ENCODE data around the gene TRIM24. TPM values are rescaled to one million over a fixed set of nuclear protein-coding genes. Genes with fewer than 3 reads are reported as not detected.

Gene TRIM24
- total and polyA plus RNA-seq, 4 donors, result 3.3 to 13.8 (median 8.3) TPM

GRCh38 chr7:138546829-138547228 lies 86.8 kb downstream of the TRIM24 start:
- Histone ChIP-seq H3K27ac (ENCODE audit: low read depth in 1 of 2, low read length in 2 of 2) (no peak overlapping the region), H3K27me3 (ENCODE audit: control insufficient read depth in 1 of 2, insufficient read depth in 2 of 2, low read length in 1 of 2) (no peaks in the 10 kb centered on the region), H3K4me3 (ENCODE audit: low read length in 2 of 2) (no peak overlapping the region), H3K4me1 (ENCODE audit: control insufficient read depth in 1 of 2, insufficient read depth in 2 of 2, low read length in 2 of 2) (no peaks in the 10 kb centered on the region), H3K9me3 (ENCODE audit: control insufficient read depth, low read length) (no peaks in the 10 kb centered on the region), H3K36me3 (ENCODE audit: control insufficient read depth in 1 of 2, insufficient read depth in 2 of 2, low read length in 1 of 2) (peaks cover 2 to 5% of the 10 kb centered on the region in 2 donors)
- WGBS, 2 donors, result 95 to 98% methylated on average over 2 of the region's 2 CpGs
- intact Hi-C loops (cut with DNase I), result no loop called here
- no peak for ATAC-seq (ENCODE audit: low FRiP score)
- no peak for DNase-seq

GRCh38 chr7:138549082-138549481 lies 89.0 kb downstream of the TRIM24 start:
- Histone ChIP-seq H3K27me3 (ENCODE audit: control insufficient read depth in 1 of 2, insufficient read depth in 2 of 2, low read length in 1 of 2) (no peaks in the 10 kb centered on the region), H3K4me3 (ENCODE audit: low read length in 2 of 2) (no peak overlapping the region), H3K27ac (ENCODE audit: low read depth in 1 of 2, low read length in 2 of 2) (no peak overlapping the region), H3K36me3 (ENCODE audit: control insufficient read depth in 1 of 2, insufficient read depth in 2 of 2, low read length in 1 of 2) (peaks cover 8% of the 10 kb centered on the region in 2 donors), H3K9me3 (ENCODE audit: control insufficient read depth, low read length) (peaks cover 4% of the 10 kb centered on the region), H3K4me1 (ENCODE audit: control insufficient read depth in 1 of 2, insufficient read depth in 2 of 2, low read length in 2 of 2) (no peaks in the 10 kb centered on the region)
- DNase-seq, result no peak
- 85 to 91% methylated on average over 1 of the region's 1 CpG for WGBS, 2 donors
- no peak for ATAC-seq (ENCODE audit: low FRiP score)
- intact Hi-C loops (cut with DNase I), result no loop called here

DNA sequence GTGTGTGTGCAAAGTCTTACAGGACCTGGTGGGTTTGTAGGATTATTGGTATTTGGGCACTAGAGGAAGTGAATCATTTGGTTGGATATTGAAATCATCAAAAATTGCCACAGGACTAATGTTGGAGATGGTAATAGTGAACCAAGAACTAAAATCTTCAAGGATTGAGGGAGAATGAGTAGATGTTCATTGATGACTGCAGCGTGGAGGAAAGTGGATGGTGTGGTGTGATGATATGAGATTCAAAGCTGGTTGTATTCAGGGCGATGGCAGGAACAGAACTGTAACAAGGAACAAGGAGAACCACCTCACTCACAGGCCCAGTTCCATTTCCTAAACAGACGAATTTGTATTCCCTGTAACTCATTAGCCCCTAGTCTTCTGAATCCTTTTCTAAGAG lies 90.3 kb downstream of the TRIM24 start:
- H3K36me3 ChIP-seq (ENCODE audit: control insufficient read depth in 1 of 2, insufficient read depth in 2 of 2, low read length in 1 of 2), result peaks cover 10 to 11% of the 10 kb centered on the region in 2 donors
- intact Hi-C loops (cut with DNase I), result no loop called here
- no peak for ATAC-seq (ENCODE audit: low FRiP score)

GRCh38 chr7:138551102-138551501 lies 91.0 kb downstream of the TRIM24 start:
- peaks cover 10 to 11% of the 10 kb centered on the region in 2 donors for H3K36me3 ChIP-seq (ENCODE audit: control insufficient read depth in 1 of 2, insufficient read depth in 2 of 2, low read length in 1 of 2)
- peaks cover 9% of the 10 kb centered on the region for H3K9me3 ChIP-seq (ENCODE audit: control insufficient read depth, low read length)
- H3K27me3 ChIP-seq (ENCODE audit: control insufficient read depth in 1 of 2, insufficient read depth in 2 of 2, low read length in 1 of 2), result no peaks in the 10 kb centered on the region
- intact Hi-C loops (cut with DNase I), result no loop called here
- 89 to 92% methylated on average over 3 of the region's 3 CpGs for WGBS, 2 donors
- no peak overlapping the region for H3K27ac ChIP-seq (ENCODE audit: low read depth in 1 of 2, low read length in 2 of 2)
- no peak for DNase-seq
- no peaks in the 10 kb centered on the region for H3K4me1 ChIP-seq (ENCODE audit: control insufficient read depth in 1 of 2, insufficient read depth in 2 of 2, low read length in 2 of 2)
- no peak overlapping the region for H3K4me3 ChIP-seq (ENCODE audit: low read length in 2 of 2)
- ATAC-seq (ENCODE audit: low FRiP score), result no peak

More for the DNA sequence above, 90.3 kb downstream of the TRIM24 start:
- no peak for DNase-seq
- Histone ChIP-seq H3K27ac (ENCODE audit: low read depth in 1 of 2, low read length in 2 of 2) (no peak overlapping the region), H3K4me3 (ENCODE audit: low read length in 2 of 2) (no peak overlapping the region), H3K4me1 (ENCODE audit: control insufficient read depth in 1 of 2, insufficient read depth in 2 of 2, low read length in 2 of 2) (no peaks in the 10 kb centered on the region), H3K27me3 (ENCODE audit: control insufficient read depth in 1 of 2, insufficient read depth in 2 of 2, low read length in 1 of 2) (no peaks in the 10 kb centered on the region), H3K9me3 (ENCODE audit: control insufficient read depth, low read length) (peaks cover 7% of the 10 kb centered on the region)
- 92 to 93% methylated on average over 3 of the region's 3 CpGs for WGBS, 2 donors

GRCh38 chr7:138553805-138554204 lies 93.7 kb downstream of the TRIM24 start:
- H3K4me1 ChIP-seq (ENCODE audit: control insufficient read depth in 1 of 2, insufficient read depth in 2 of 2, low read length in 2 of 2), result no peaks in the 10 kb centered on the region
- H3K36me3 ChIP-seq (ENCODE audit: control insufficient read depth in 1 of 2, insufficient read depth in 2 of 2, low read length in 1 of 2), result peaks cover 21 to 23% of the 10 kb centered on the region in 2 donors
- H3K4me3 ChIP-seq (ENCODE audit: low read length in 2 of 2), result no peak overlapping the region
- DNase-seq (no peak), ATAC-seq (ENCODE audit: low FRiP score) (no peak)
- H3K27me3 ChIP-seq (ENCODE audit: control insufficient read depth in 1 of 2, insufficient read depth in 2 of 2, low read length in 1 of 2), result no peaks in the 10 kb centered on the region
- WGBS, 2 donors, result 94 to 95% methylated on average over 4 of the region's 4 CpGs
- H3K9me3 ChIP-seq (ENCODE audit: control insufficient read depth, low read length), result peaks cover 19% of the 10 kb centered on the region
- intact Hi-C loops (cut with DNase I), result no loop called here
- no peak overlapping the region for H3K27ac ChIP-seq (ENCODE audit: low read depth in 1 of 2, low read length in 2 of 2)

- WGBS, 2 donors, result 97% methylated on average over 4 of the region's 4 CpGs
- Histone ChIP-seq H3K4me1 (ENCODE audit: control insufficient read depth in 1 of 2, insufficient read depth in 2 of 2, low read length in 2 of 2) (no peaks in the 10 kb centered on the region), H3K4me3 (ENCODE audit: low read length in 2 of 2) (no peak overlapping the region), H3K27ac (ENCODE audit: low read depth in 1 of 2, low read length in 2 of 2) (no peak overlapping the region), H3K36me3 (ENCODE audit: control insufficient read depth in 1 of 2, insufficient read depth in 2 of 2, low read length in 1 of 2) (peaks cover 20 to 21% of the 10 kb centered on the region in 2 donors), H3K27me3 (ENCODE audit: control insufficient read depth in 1 of 2, insufficient read depth in 2 of 2, low read length in 1 of 2) (no peaks in the 10 kb centered on the region), H3K9me3 (ENCODE audit: control insufficient read depth, low read length) (peaks cover 22% of the 10 kb centered on the region)
- ATAC-seq (ENCODE audit: low FRiP score) (no peak), DNase-seq (no peak)
- intact Hi-C loops (cut with DNase I), result no loop called here
These were observed 94.6 kb downstream of the TRIM24 start for GRCh38 chr7:138554674-138555073.

DNA sequence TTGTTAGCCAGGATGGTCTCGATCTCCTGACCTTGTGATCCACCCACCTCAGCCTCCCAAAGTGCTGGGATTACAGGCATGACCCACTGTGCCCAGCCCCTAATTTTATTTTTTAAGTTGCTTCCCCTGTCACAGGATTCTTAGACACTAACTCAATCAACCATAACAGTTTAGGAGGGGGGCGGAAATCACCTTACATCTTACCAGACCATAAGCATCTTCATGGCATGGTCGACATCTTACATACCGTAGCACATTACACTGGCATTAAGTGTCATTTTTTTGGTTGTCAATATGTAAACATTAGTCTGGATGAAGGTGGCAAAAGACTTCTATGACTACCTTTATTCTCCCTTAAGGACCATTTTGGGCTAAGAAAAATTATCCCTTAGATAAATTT lies 95.6 kb downstream of the TRIM24 start:
- Histone ChIP-seq H3K36me3 (ENCODE audit: control insufficient read depth in 1 of 2, insufficient read depth in 2 of 2, low read length in 1 of 2) (peaks cover 21 to 22% of the 10 kb centered on the region in 2 donors), H3K4me3 (ENCODE audit: low read length in 2 of 2) (no peak overlapping the region), H3K4me1 (ENCODE audit: control insufficient read depth in 1 of 2, insufficient read depth in 2 of 2, low read length in 2 of 2) (no peaks in the 10 kb centered on the region), H3K27me3 (ENCODE audit: control insufficient read depth in 1 of 2, insufficient read depth in 2 of 2, low read length in 1 of 2) (no peaks in the 10 kb centered on the region), H3K9me3 (ENCODE audit: control insufficient read depth, low read length) (peaks cover 22% of the 10 kb centered on the region), H3K27ac (ENCODE audit: low read depth in 1 of 2, low read length in 2 of 2) (no peak overlapping the region)
- intact Hi-C loops (cut with DNase I), result no loop called here
- DNase-seq (no peak), ATAC-seq (ENCODE audit: low FRiP score) (no peak)
- 99 to 100% methylated on average over 4 of the region's 4 CpGs for WGBS, 2 donors

DNA sequence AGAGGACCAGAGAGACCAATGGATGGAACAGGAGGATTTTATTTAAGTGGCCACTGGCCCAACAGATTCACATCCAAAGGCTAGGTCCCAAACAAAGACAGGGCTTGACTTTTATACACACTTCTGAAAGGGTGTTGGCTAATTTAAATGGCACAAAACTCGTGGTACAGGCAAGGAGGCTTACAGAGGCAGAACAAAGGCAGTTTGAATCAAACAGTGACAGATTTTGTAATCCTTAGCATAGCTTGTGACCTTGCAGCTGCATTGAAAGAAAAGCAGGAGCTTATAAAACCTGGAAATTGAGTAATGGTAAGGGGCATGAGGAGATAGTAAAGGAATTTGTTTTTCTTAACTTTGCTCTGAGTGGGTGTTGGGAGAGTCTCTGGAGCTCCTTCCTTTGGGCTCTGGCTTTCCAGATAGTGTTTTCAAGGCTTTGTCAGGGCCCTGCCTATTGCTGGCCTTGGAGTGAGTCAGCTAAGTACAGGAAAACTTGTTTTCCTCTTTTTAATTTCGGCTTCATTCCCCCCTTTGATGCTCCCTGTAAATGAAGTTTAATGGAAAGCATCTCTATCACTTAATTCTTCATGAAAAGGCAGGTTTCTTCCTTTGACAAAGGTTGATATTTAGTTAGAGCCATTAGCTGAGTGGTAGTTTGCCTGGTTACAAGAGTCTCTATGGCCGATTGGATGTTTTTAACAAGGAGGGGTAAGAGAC lies 96.9 kb downstream of the TRIM24 start:
- Histone ChIP-seq H3K36me3 (ENCODE audit: control insufficient read depth in 1 of 2, insufficient read depth in 2 of 2, low read length in 1 of 2) (peaks cover 16 to 22% of the 10 kb centered on the region in 2 donors), H3K4me3 (ENCODE audit: low read length in 2 of 2) (no peak overlapping the region), H3K27me3 (ENCODE audit: control insufficient read depth in 1 of 2, insufficient read depth in 2 of 2, low read length in 1 of 2) (no peaks in the 10 kb centered on the region), H3K4me1 (ENCODE audit: control insufficient read depth in 1 of 2, insufficient read depth in 2 of 2, low read length in 2 of 2) (no peaks in the 10 kb centered on the region), H3K9me3 (ENCODE audit: control insufficient read depth, low read length) (peaks cover 22% of the 10 kb centered on the region), H3K27ac (ENCODE audit: low read depth in 1 of 2, low read length in 2 of 2) (no peak overlapping the region)
- DNase-seq (no peak), ATAC-seq (ENCODE audit: low FRiP score) (no peak)
- 95 to 99% methylated on average over 3 of the region's 3 CpGs for WGBS, 2 donors
- intact Hi-C loops (cut with DNase I), result no loop called here

DNA sequence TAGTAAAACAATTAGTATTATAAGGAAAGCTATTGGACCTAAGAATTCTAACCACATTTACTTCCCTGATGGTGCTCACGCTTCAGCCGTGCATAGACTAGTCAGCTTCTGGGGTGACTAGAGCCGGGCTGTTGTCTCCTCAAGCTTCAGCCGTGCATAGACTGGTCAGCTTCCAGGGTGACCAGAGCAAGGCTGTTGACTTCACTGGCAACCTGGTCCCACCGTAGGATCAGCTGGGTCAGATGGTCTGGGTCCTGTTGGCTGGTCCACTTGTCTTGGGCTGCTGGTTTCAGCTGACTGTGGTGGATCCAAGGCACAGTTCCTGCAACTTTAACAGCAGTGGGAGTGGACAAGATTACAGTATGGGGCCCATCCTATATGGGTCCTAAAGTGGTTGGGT lies 99.4 kb downstream of the TRIM24 start:
- peaks cover 21% of the 10 kb centered on the region for H3K9me3 ChIP-seq (ENCODE audit: control insufficient read depth, low read length)
- 98 to 99% methylated on average over 5 of the region's 5 CpGs for WGBS, 2 donors
- H3K4me1 ChIP-seq (ENCODE audit: control insufficient read depth in 1 of 2, insufficient read depth in 2 of 2, low read length in 2 of 2), result no peaks in the 10 kb centered on the region
- H3K36me3 ChIP-seq (ENCODE audit: control insufficient read depth in 1 of 2, insufficient read depth in 2 of 2, low read length in 1 of 2), result peaks cover 18 to 29% of the 10 kb centered on the region in 2 donors
- no peak overlapping the region for H3K27ac ChIP-seq (ENCODE audit: low read depth in 1 of 2, low read length in 2 of 2)
- DNase-seq, result no peak
- intact Hi-C loops (cut with DNase I), result no loop called here
- no peak for ATAC-seq (ENCODE audit: low FRiP score)
- no peaks in the 10 kb centered on the region for H3K27me3 ChIP-seq (ENCODE audit: control insufficient read depth in 1 of 2, insufficient read depth in 2 of 2, low read length in 1 of 2)
- H3K4me3 ChIP-seq (ENCODE audit: low read length in 2 of 2), result no peak overlapping the region
